ENCODE results near the gene OR10A6. TPM values are rescaled to one million over a fixed set of nuclear protein-coding genes. Genes with fewer than 3 reads are reported as not detected.

The OR10A6 gene
- total RNA-seq, 1 donor from 2014 or later, result not detected

- Mint-ChIP-seq H3K9me3 (peaks cover 25% of the 10 kb centered on the region), H3K27me3 (peaks cover 19% of the 10 kb centered on the region), H3K36me3 (ENCODE audit: low read depth) (peaks cover 2% of the 10 kb centered on the region), H3K4me3 (no peak within 1 kb of the TSS), H3K27ac (no peak within 1 kb of the TSS), H3K4me1 (no peaks in the 10 kb centered on the region)
- no peak for ATAC-seq (ENCODE audit: low read depth)
- ChIA-PET POLR2A (no interaction called here), CTCF (no interaction called here)
- intact Hi-C loops (cut with micrococcal nuclease), result no loop called here
- no peak for DNase-seq
- no peak for TF ChIP-seq CTCF (IDR thresholded peaks at IDR 0.05)
Measured at GRCh38 chr11:7941608-7942007, 10.5 kb upstream of the OR10A6 start, which contains the start of gene OR10A3. Gene OR10A3, minus strand, starts transcription at chr11:7941708. Its CDS starts 2,188 bp downstream, at chr11:7939520.

GRCh38 chr11:7941146-7941545 is 10.1 kb upstream of the OR10A6 start:
- H3K27ac Mint-ChIP-seq, result no peak overlapping the region
- TF ChIP-seq CTCF (IDR thresholded peaks at IDR 0.05), result no peak
- POLR2A ChIA-PET, result no interaction called here

GRCh38 chr11:7936615-7937014 is 5.5 kb upstream of the OR10A6 start:
- ChIA-PET POLR2A (no interaction called here), CTCF (no interaction called here)
- Mint-ChIP-seq H3K4me3 (no peak overlapping the region), H3K4me1 (peaks cover 2% of the 10 kb centered on the region), H3K9me3 (no peaks in the 10 kb centered on the region), H3K27me3 (peaks cover 24% of the 10 kb centered on the region), H3K36me3 (ENCODE audit: low read depth) (no peaks in the 10 kb centered on the region), H3K27ac (no peak overlapping the region)
- DNase-seq (no peak), ATAC-seq (ENCODE audit: low read depth) (no peak)
- intact Hi-C loops (cut with micrococcal nuclease), result no loop called here
- no peak for TF ChIP-seq CTCF (IDR thresholded peaks at IDR 0.05)

More at GRCh38 chr11:7941146-7941545, 10.1 kb upstream of the OR10A6 start:
- Mint-ChIP-seq H3K9me3 (peaks cover 25% of the 10 kb centered on the region), H3K27me3 (peaks cover 19% of the 10 kb centered on the region), H3K4me1 (no peaks in the 10 kb centered on the region), H3K4me3 (no peak overlapping the region), H3K36me3 (ENCODE audit: low read depth) (peaks cover 2% of the 10 kb centered on the region)
- ATAC-seq (ENCODE audit: low read depth) (no peak), DNase-seq (no peak)
- intact Hi-C loops (cut with micrococcal nuclease), result no loop called here
- CTCF ChIA-PET, result no interaction called here

GRCh38 chr11:7927635-7928034 is 3.4 kb downstream of the OR10A6 start:
- TF ChIP-seq CTCF (IDR thresholded peaks at IDR 0.05), result no peak
- ATAC-seq (ENCODE audit: low read depth) (no peak), DNase-seq (no peak)
- Mint-ChIP-seq H3K9me3 (no peaks in the 10 kb centered on the region), H3K4me3 (no peak overlapping the region), H3K27me3 (peaks cover 22% of the 10 kb centered on the region), H3K4me1 (no peaks in the 10 kb centered on the region), H3K36me3 (ENCODE audit: low read depth) (no peaks in the 10 kb centered on the region), H3K27ac (no peak overlapping the region)
- ChIA-PET CTCF (no interaction called here), POLR2A (no interaction called here)
- intact Hi-C loops (cut with micrococcal nuclease), result no loop called here

GRCh38 chr11:7924536-7924935 is 6.5 kb downstream of the OR10A6 start:
- Mint-ChIP-seq H3K27me3 (peaks cover 10% of the 10 kb centered on the region), H3K4me1 (no peaks in the 10 kb centered on the region), H3K9me3 (no peaks in the 10 kb centered on the region), H3K36me3 (ENCODE audit: low read depth) (no peaks in the 10 kb centered on the region), H3K4me3 (no peak overlapping the region), H3K27ac (no peak overlapping the region)
- no peak for TF ChIP-seq CTCF (IDR thresholded peaks at IDR 0.05)
- ChIA-PET CTCF (no interaction called here), POLR2A (no interaction called here)
- ATAC-seq (ENCODE audit: low read depth) (no peak), DNase-seq (no peak)
- intact Hi-C loops (cut with micrococcal nuclease), result no loop called here
